OCI-LY7 (cell line): ENCODE results near the gene ZNF101. TPM values are rescaled to one million over a fixed set of nuclear protein-coding genes. Genes with fewer than 3 reads are reported as not detected.

ENCODE experiments used
- BruUV-seq: library from RNA; stranded (reverse); fragments of 400-500 nt; replicated peaks from 2 replicates; lab custom pipeline; 2021; lab: Mats Ljungman, UMichigan
- CTCF ChIA-PET: fragments of 300-600 bp; sonication (Branson Sonifier 250); formaldehyde crosslinking; loops from one replicate; lab custom pipeline; 2022; ENCODE audit warnings: antibody characterized with exemption; ENCODE audit not compliant: unreplicated experiment; lab: Charles Lee
- POLR2A ChIA-PET: fragments of 300-600 bp; sonication (Branson Sonifier 250); formaldehyde crosslinking; loops from one replicate; lab custom pipeline; 2022; ENCODE audit warnings: antibody characterized with exemption; lab: Charles Lee
- DNase-seq: peaks from one replicate; pipeline ENCODE4 v3.0.0-alpha.2; 2015; ENCODE audit warnings: low spot score
- H2AFZ ChIP-seq: fragments of 200-600 bp; sonication (generic), shearing (Covaris generic); 2 replicates; pipeline ENCODE4 v1.6.1; 2014; ENCODE audit warnings: mild to moderate bottlenecking, antibody characterized with exemption, low read length, moderate library complexity
- H3K27ac ChIP-seq: fragments of 200-600 bp; sonication (generic); 2 replicates; pipeline ENCODE4 v1.5.1; 2014; ENCODE audit warnings: mixed run types, low read depth, mild to moderate bottlenecking, moderate library complexity, low read length, inconsistent platforms; ENCODE audit not compliant: poor library complexity, severe bottlenecking
- H3K36me3 ChIP-seq: fragments of 200-600 bp; sonication (generic); 2 replicates; pipeline ENCODE4 v1.6.1; 2014; ENCODE audit warnings: mild to moderate bottlenecking, antibody characterized with exemption, low read length, moderate library complexity, mixed read lengths; ENCODE audit not compliant: insufficient read depth
- H3K4me1 ChIP-seq: fragments of 200-600 bp; sonication (generic); 2 replicates; pipeline ENCODE4 v1.5.1; 2014; ENCODE audit warnings: mild to moderate bottlenecking, low read length; ENCODE audit not compliant: insufficient read depth, poor library complexity, severe bottlenecking
- H3K4me2 ChIP-seq: fragments of 200-600 bp; sonication (generic); 2 replicates; pipeline ENCODE4 v1.6.1; 2014; ENCODE audit warnings: mild to moderate bottlenecking, low read length
- H3K4me3 ChIP-seq: fragments of 200-600 bp; sonication (generic); 2 replicates; pipeline ENCODE4 v1.5.1; 2014; ENCODE audit warnings: mild to moderate bottlenecking, low read depth, low read length; ENCODE audit not compliant: poor library complexity, severe bottlenecking
- H3K79me2 ChIP-seq: fragments of 200-600 bp; sonication (generic); 2 replicates; pipeline ENCODE4 v1.6.1; 2016; ENCODE audit warnings: low read depth, mild to moderate bottlenecking, low read length, moderate library complexity, mixed read lengths; ENCODE audit not compliant: insufficient read depth
- H3K9me2 ChIP-seq: fragments of 200-600 bp; sonication (generic); 2 replicates; pipeline ENCODE4 v1.6.1; 2016; ENCODE audit warnings: mild to moderate bottlenecking, low read length, mixed read lengths; ENCODE audit not compliant: insufficient read depth
- H3K9me3 ChIP-seq: fragments of 200-600 bp; sonication (generic); 2 replicates; pipeline ENCODE4 v1.6.1; 2014; ENCODE audit warnings: mild to moderate bottlenecking, mixed run types, low read length, mixed read lengths
- H4K20me1 ChIP-seq: fragments of 200-600 bp; sonication (generic); 2 replicates; pipeline ENCODE4 v1.6.1; 2014; ENCODE audit warnings: mild to moderate bottlenecking, antibody characterized with exemption, low read length, moderate library complexity, mixed read lengths; ENCODE audit not compliant: insufficient read depth
- EZH2phosphoT487 ChIP-seq: fragments of 200-600 bp; sonication (generic); IDR thresholded peaks from 2 replicates; pipeline ENCODE4 v1.6.1; 2018; ENCODE audit warnings: low read depth, borderline replicate concordance, mild to moderate bottlenecking, mixed run types, antibody characterized with exemption, low read length, moderate library complexity, mixed read lengths
- intact Hi-C: fragments of 100-400 bp; cut with micrococcal nuclease; formaldehyde crosslinking; loops from one replicate; pipeline ENCODE4 v1.10.0; 2022; ENCODE audit not compliant: unreplicated experiment
- small RNA-seq: library from RNA; depleted of rRNA; stranded (forward); fragments of <200 nt; gene quantifications from one replicate; pipeline ENCODE3, GENCODE V24; 2014
- total RNA-seq, 2 experiments: library from RNA; depleted of rRNA in 1 of 2; stranded (reverse); fragments of >200 nt in 1 of 2; shearing (Covaris generic) in 1 of 2; gene quantifications; 2 replicates each; pipeline ENCODE4 v1.2.3, GENCODE V29; 2014 to 2022
- TF ChIP-seq, protein P1 (sequence below): fragments of 200-600 bp; sonication (generic); conservative IDR thresholded peaks from 2 replicates; pipeline ENCODE4 v1.5.1; 2014; ENCODE audit warnings: mild to moderate bottlenecking, antibody characterized with exemption, low read length, moderate library complexity, mixed read lengths

ZNF101 gene
- total RNA-seq, 2 experiments from 2014 or later = 66.6 to 83.8 TPM

DNA sequence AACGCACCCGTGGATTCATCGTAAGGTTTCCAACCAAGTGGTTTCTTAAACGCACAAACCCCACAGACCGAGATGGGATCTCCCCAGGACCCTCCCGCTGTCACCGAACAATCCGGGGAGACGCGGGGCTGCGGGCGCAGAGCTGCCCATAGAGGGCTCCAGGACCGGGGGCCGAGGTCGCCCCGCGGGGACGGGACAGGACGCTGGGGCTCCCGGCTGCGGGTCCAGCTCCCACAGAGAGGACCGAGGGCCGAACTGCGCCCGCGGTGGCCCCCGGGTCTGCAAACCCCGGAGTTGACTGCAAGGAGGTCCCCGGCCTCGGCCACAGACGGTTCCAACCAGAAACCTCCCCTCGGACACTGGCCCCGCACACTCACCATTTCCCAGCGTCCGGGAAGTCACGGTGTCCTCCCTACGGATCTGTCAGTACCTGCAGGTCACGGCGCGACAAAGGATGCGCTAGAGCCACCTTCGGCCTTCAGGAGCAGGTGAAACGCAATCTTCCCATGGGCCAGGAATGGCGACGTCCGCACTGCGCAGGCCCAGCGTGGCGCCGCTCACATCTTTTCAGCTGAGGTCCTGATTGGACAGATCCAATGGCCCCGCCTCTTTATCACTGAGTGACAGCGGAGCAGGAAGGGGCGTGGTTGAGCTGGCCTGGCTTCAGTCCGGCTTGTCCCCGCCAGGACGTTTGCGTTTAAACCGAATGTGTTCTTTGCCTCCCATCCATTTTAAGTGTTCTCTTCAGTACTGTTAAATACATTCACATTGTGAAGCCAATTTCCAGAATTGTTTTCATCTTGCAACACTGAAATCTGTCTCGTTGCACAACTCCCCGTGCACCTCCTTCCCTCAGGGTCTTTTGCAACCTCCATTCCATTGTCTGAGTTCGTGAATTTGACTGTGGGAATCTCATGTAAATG, 64.2 kb downstream of the ZNF101 start, which contains the start of gene ZNF14:
Gene ZNF14 (minus strand): TSS at position 534 of the 923 bp plus-strand sequence. CDS start 154 bp downstream, at position 380.
- Histone ChIP-seq H3K4me3 (peak within 1 kb of the TSS; percentile 84), H3K9me2 (no peaks in the 10 kb centered on the region), H3K79me2 (peaks cover 39% of the 10 kb centered on the region), H3K36me3 (peaks cover 36% of the 10 kb centered on the region), H3K27ac (peak within 1 kb of the TSS; percentile 39), H3K4me1 (peaks cover 10% of the 10 kb centered on the region), H2AFZ (peak within 1 kb of the TSS; percentile 96), H3K9me3 (peaks cover 10% of the 10 kb centered on the region; the same call in 1 of the 2 replicates), H3K4me2 (peak within 1 kb of the TSS; percentile 93), H4K20me1 (no peaks in the 10 kb centered on the region)
- TF ChIP-seq, protein P1, sequence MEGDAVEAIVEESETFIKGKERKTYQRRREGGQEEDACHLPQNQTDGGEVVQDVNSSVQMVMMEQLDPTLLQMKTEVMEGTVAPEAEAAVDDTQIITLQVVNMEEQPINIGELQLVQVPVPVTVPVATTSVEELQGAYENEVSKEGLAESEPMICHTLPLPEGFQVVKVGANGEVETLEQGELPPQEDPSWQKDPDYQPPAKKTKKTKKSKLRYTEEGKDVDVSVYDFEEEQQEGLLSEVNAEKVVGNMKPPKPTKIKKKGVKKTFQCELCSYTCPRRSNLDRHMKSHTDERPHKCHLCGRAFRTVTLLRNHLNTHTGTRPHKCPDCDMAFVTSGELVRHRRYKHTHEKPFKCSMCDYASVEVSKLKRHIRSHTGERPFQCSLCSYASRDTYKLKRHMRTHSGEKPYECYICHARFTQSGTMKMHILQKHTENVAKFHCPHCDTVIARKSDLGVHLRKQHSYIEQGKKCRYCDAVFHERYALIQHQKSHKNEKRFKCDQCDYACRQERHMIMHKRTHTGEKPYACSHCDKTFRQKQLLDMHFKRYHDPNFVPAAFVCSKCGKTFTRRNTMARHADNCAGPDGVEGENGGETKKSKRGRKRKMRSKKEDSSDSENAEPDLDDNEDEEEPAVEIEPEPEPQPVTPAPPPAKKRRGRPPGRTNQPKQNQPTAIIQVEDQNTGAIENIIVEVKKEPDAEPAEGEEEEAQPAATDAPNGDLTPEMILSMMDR = peak; percentile 46; the same call in 1 of the 2 replicates
- no peak for TF ChIP-seq EZH2phosphoT487
- ChIA-PET POLR2A (interaction anchor here (0.5 to 2.2 kb wide), 6 partner anchors 29 to 128 kb away, joined by 3 to 7 read pairs (median 4); partner anchors contain the start of gene ZNF506), CTCF (interaction anchor here (1.2 kb wide), 1 partner anchor 44 kb away, joined by 3 read pairs; no protein-coding TSS in a partner anchor)
- TSS peak; percentile 77 for BruUV-seq
- intact Hi-C loops = loop anchor here (5.0 kb wide), 1 partner anchor 66 kb away; the partner anchor contains the start of gene ZNF101
- peak; percentile 98 for DNase-seq

Small RNA genes lying within 50 kb of the gene (small RNA-seq; reads per million reads assigned to genes)
- gene AC011458.2 = not detected

Other genes with a start within 250 kb of the ZNF101 start
- 7.1 and 10.5 TPM in 2 replicates for gene TSSK6, start 153.3 kb upstream of the ZNF101 start, total RNA-seq (2014; rRNA removed; shearing (Covaris generic))
- 6.4 and 8.7 TPM in 2 replicates for gene TSSK6, start 153.3 kb upstream of the ZNF101 start, total RNA-seq (2022)
- 275 and 320 TPM in 2 replicates for gene NDUFA13, start 152.6 kb upstream of the ZNF101 start, total RNA-seq (2014; rRNA removed; shearing (Covaris generic))
- 421 and 429 TPM in 2 replicates for gene NDUFA13, start 152.6 kb upstream of the ZNF101 start, total RNA-seq (2022)
- 5.4 and 6.9 TPM in 2 replicates for gene YJEFN3, start 139.9 kb upstream of the ZNF101 start, total RNA-seq (2014; rRNA removed; shearing (Covaris generic))
- 35.3 and 35.8 TPM in 2 replicates for gene YJEFN3, start 139.9 kb upstream of the ZNF101 start, total RNA-seq (2022)
- gene CILP2, start 130.6 kb upstream of the ZNF101 start, total RNA-seq (2014; rRNA removed; shearing (Covaris generic)) = 0.19 TPM in 1 of 2 replicates, not detected in the other
- 0.48 and 0.51 TPM in 2 replicates for gene CILP2, start 130.6 kb upstream of the ZNF101 start, total RNA-seq (2022)
- 5.1 and 6.7 TPM in 2 replicates for gene PBX4, start 50.2 kb upstream of the ZNF101 start, total RNA-seq (2014; rRNA removed; shearing (Covaris generic))
- 4.6 and 5.0 TPM in 2 replicates for gene PBX4, start 50.2 kb upstream of the ZNF101 start, total RNA-seq (2022)
- 6.0 and 12.4 TPM in 2 replicates for gene LPAR2, start 40.6 kb upstream of the ZNF101 start, total RNA-seq (2014; rRNA removed; shearing (Covaris generic))
- 17.5 and 18.4 TPM in 2 replicates for gene LPAR2, start 40.6 kb upstream of the ZNF101 start, total RNA-seq (2022)
- 30.1 and 34.7 TPM in 2 replicates for gene GMIP, start 25.2 kb upstream of the ZNF101 start, total RNA-seq (2014; rRNA removed; shearing (Covaris generic))
- gene GMIP, start 25.2 kb upstream of the ZNF101 start, total RNA-seq (2022) = 41.6 and 48.7 TPM in 2 replicates
- 41.0 and 58.3 TPM in 2 replicates for gene ATP13A1, start 5.2 kb upstream of the ZNF101 start, total RNA-seq (2014; rRNA removed; shearing (Covaris generic))
- gene ATP13A1, start 5.2 kb upstream of the ZNF101 start, total RNA-seq (2022) = 122 and 128 TPM in 2 replicates
- gene ZNF14, start 64.3 kb downstream of the ZNF101 start, total RNA-seq (2014; rRNA removed; shearing (Covaris generic)) = 4.5 and 8.7 TPM in 2 replicates
- gene ZNF14, start 64.3 kb downstream of the ZNF101 start, total RNA-seq (2022) = 7.0 and 8.4 TPM in 2 replicates
- gene ZNF506, start 152.9 kb downstream of the ZNF101 start, total RNA-seq (2014; rRNA removed; shearing (Covaris generic)) = 22.1 and 36.4 TPM in 2 replicates
- 29.7 and 32.3 TPM in 2 replicates for gene ZNF506, start 152.9 kb downstream of the ZNF101 start, total RNA-seq (2022)
- gene ZNF253, start 197.0 kb downstream of the ZNF101 start, total RNA-seq (2014; rRNA removed; shearing (Covaris generic)) = 20.5 and 29.9 TPM in 2 replicates
- 36.8 and 39.1 TPM in 2 replicates for gene ZNF253, start 197.0 kb downstream of the ZNF101 start, total RNA-seq (2022)
- 17.5 and 18.5 TPM in 2 replicates for gene ZNF93, start 232.1 kb downstream of the ZNF101 start, total RNA-seq (2014; rRNA removed; shearing (Covaris generic))
- 16.5 and 19.1 TPM in 2 replicates for gene ZNF93, start 232.1 kb downstream of the ZNF101 start, total RNA-seq (2022)